HG03558 (cell line): ENCODE data around the gene ABL1.
"Not testable (repeated sequence)": the region's sequence is repeated elsewhere in the genome, so short reads cannot be mapped to it uniquely, and the experiment has no call there.

Source experiments
- ATAC-seq: cut with Tn5 transposase; IDR thresholded peaks from one replicate; pipeline ENCODE4 v1.9.1; 2021; ENCODE audit warnings: moderate number of reproducible peaks; ENCODE audit not compliant: unreplicated experiment; ENCODE audit errors: extremely low read depth

Gene ABL1

DNA sequence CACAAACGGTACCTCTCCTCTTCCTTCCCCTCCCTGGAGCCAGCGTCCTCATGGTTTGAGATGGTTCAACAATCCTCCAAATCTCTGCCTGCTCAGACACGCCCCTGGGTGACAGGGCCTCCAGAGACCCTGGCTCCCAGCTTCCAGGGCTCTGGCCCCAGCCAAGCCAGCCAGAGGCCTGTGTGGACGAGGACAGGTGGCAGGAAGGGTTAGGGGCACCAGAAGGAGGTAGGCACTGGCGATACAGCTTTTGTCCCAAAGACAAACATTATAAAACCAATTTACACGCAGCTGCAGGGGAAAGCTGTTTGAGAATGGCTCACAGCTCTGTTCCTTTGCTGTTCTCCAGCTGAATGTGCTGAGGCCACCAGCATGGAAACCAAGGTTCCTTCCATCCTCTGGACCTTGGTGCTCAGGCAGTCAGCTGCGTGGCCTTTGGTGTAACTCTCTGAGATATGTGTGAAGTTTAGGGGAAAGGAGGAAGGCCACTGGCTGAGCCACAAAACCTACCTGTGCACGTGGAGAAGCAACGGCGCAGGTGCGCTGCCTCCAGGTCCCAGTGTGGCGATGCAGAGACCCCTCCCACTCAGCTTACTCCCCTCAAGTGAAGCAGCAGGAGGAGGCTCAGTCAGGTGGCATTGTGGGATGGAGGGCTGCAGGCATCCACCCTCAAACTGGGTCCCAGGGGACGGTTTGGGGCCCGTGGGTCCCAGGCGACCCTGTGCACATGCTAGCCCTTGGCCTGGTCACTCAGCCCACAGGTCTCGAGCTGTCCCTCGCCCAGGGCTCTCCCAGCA is 65.8 kb downstream of the ABL1 start:
- no peak for ATAC-seq

DNA sequence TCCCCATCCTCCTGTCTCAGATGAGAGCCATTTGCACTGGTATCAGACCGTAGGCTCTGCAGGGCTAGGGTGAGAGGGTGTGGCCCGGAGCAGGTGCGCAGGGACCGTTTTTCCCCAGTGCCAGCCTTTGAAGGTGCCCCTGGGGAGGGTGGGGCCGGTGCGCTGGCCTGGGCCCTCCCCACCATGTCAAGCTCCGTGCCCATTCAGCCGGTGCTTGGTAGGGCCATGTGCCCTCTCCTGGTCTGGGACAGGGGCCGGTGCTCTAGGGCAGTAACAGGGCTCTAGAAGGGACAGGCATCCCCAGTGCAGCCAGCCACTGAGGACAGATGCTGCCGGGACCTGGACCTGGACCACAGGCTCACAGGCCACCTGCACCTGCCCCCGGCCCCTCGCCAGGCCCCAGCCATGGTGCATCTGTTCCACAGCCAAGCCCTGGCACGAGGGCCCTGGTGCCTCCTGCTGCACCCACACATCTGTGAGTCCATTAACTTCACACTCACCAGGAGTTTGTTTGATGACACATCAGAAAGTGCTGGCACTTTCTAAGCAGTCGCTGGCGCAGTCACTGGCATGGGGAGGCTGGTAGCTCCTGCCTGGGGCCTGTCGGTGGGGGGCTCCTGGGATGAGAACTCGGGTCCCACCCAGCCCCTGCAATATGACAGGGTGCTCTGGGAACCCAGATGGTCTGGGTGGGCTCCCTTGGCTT is 66.6 kb downstream of the ABL1 start:
- no peak for ATAC-seq

DNA sequence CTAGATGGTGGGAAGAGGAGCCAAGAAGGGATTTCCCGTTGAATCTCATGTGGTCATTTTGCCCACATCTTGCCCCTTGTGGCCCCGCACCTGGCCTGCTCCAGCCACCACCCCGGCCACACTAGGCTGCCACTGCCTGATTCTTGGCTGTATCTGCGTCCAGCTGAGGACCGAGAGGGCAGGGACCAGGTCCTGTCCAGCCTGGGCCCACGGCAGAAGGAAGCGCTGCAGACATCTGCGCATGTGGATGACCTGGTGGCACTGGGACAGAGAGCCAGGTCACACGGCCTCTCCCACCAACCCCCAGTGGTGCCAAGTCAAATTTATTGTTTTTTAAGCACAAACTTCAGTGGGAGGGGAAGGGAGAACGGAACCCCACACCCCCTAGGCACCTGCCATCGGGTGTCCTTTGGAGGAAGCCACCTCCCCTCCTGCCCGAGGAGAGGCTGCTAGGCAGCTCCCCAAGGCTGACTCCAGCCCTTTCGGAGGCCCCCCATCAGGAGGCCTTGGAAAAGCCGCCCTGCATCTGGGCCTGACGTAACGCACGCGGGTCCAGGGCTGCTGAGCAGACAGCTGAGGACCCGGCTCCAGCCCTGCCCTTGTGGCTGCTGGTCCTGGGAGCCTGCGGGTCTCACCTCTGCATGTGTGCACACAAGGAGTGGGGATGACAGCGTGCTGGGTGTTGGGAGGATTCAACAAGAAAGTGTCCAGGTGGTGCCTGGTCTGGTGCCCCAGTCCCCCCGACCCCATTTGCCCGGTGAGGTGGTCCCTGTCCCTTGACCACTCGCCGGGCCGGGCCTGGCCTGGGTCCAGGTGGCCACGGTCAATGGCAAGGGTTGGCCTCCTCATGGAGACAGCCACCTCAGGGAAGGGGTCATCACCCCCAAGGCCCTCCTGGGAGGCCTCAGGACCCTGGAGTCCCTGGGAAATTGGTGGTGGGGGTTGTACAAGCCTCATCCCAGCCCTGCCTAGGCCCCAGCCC is 67.4 kb downstream of the ABL1 start:
- ATAC-seq, result no peak

DNA sequence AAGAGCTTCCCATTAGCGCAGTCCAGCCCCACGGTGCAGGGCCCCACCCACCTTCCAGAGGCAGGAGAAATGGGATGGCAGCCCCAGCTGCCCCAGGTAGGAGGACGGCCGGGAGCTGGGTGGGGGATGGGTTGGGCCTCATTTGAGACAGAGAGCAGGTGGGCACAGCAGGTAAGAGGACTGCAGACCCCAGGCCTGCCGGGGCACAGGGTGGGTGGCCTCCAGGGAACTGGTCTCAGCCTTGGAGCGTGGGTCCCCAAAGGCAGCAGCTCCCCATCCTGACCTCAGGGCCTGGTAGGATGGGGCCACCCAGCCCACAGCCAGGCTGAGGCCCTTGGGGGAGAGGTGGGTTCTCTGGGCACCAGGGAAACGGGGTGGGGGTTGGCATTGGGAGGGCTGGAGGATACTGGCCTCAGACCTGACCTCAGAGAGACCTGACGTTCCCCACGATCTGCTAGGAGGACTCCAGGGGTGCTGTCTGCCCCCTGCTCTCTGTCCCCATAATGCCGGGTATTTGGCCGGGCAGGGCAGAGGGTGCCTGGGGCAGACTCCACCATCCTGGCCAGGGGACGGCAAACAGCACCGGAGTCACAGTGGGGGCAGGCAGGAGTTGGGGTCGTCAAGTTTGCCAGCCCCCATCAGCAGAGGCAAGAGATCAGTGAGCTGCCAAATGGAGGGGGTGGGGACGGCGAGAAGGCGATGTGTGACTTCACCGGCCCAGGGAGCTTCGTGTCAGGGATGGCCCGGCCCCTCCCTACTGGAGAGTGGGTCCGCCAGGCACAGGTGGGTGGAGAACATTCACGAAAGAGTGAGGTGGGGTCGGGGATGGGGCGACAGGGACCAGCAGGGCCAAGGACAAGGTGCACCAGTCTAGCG is 68.4 kb downstream of the ABL1 start:
- ATAC-seq, result no peak

DNA sequence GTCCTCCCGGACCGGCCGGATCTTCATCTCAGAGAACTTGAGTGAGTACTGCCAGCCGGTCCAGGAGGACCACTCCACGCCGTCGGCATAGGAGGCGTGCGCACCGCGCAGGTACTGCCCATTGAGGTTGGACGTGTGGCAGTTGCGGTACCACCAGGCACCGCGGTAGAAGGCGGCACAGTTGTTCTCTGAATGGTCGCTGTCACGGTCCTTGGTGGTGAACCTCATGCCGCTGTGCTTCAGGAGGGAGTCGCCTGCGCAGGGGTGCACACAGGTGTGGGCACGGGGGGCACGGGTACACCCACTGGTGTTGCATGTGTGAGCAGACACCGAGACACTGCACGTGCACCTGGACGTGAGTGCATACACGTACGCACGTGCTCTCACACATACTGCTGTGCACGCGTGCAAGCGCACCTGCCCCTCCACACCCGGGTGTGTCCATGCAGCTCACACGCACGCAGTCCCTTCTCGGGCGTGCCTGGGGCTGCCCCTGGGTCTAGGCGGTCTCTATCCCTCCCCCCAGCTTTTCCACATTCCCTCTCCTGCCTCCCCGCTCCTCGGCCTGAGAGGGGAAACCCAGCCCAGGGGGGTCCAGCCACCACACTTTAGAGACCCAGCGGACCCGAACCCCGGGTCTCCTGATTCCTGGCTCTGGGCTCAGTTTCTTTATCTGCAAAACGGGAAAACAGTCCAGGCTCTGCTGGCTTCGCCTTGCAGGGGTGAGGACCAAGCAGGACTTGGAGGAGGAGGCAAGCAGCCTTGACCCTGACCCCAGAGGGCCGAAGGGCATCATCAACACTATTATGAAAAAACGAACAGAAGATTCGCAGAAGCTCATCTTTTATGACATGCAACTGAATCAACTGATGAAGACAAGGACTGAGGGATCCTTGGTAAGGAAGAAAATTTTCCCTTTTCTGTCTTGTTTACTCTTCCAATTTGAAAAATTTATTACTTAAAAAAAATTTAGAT is 69.3 kb downstream of the ABL1 start:
- ATAC-seq, result no peak

DNA sequence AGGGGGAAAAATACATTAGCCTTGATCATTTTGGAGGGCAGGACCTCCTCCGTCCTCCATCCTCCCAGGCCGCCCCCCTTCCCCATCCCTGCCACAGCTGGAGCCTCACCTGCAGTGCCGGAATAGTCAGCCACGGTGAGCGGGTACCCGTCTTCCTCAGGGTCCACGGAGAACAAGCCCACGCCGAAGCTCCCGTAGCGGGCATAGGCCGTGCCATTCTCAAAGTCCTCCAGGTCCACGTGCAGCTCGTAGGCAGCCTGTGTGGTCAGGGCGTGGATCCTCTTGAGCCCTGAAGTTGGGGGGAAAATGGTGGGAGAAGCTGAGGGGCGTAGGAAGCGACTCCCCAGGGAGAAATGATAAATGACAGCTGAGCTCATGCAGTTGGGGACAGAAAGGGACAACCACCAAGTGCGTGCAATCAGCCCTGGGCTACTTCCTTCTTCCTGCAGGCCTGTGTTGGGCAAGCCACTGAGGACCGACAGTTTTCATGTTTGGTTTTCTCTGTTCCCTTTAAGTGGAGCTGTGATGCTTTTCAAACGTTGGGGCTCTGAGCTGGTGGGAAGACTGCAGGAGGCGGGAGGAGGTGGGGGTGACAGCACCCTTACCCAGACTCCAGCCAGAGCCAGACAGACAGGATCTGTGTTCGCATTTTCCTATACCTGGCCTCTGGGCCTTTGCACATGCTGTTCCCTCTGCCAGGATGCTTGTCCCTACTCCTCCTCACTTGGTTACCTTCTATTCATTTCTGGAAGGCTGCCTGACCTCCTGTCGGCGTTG is 70.3 kb downstream of the ABL1 start:
- ATAC-seq, result no peak

DNA sequence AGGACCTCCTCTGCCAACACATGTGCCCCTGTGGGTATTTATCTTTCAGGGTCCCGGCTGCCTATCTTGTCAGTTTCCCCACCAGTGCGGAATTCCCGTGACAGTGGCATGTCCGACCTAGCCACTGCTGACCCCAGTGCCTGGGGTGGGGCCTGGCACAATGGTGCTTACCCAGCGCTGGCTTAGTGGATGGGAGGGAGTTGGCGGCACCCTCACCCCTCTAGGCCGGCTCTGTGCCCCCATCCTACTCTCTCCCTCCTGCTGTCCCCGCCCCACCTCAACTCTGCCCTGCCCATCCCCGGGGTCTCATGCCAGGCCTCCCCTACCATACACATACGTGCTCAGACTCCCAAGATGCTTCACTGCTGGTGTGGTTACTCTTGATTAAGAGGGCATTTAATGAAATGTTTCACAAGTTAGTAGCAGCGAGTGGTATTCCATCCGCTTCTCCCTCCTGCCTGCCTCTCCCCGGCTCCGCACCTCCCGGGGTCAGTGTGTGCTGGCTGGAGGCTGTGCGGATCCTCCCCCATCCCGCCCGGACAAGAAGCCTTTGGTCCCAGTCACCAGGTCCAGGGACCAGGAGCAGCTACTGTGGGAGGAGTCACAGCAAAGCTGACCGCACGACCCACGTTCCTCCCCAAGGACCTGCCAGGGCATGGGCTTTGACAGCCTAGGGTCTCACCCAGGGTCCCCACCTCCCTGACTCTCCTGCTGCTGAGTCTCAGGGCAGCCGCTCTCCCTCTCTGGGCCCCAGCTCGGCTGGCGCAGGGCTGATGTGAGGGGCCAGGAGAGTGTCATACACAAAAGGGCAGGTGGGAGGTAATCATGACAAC is 71.1 kb downstream of the ABL1 start:
- no peak for ATAC-seq

DNA sequence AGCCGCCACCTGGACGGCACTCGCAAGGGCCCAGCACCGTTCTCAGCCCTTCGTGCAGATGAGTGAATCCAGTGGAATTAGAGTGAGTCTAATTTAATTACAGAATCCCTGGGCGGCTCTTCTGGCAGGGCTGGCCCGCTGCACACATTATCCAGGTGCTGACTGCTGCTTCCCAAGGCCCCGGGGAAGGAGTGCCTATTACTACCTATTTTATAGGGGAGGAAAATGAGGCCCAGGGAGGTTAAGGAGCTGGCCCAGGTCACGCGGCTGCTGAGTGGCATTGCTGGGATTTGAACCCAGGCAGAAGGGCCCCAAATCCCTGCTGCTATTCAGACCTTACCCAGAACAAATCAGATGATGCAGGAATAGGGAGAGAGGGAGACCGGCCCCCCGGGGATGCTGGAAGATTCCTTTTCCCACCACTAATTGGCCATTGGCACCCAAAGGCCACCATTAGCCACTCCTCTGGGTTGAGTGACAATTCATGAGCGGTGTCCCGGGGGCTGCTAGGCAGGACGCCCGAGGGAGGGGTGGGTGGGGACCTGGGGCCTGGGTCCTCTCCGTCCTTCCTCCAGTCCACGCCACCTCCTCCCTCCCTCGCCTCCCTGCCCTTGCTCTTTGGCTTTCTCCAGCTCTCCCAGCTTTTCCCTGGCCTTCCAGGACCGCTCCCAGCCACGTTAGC is 71.8 kb downstream of the ABL1 start:
- ATAC-seq, result no peak

DNA sequence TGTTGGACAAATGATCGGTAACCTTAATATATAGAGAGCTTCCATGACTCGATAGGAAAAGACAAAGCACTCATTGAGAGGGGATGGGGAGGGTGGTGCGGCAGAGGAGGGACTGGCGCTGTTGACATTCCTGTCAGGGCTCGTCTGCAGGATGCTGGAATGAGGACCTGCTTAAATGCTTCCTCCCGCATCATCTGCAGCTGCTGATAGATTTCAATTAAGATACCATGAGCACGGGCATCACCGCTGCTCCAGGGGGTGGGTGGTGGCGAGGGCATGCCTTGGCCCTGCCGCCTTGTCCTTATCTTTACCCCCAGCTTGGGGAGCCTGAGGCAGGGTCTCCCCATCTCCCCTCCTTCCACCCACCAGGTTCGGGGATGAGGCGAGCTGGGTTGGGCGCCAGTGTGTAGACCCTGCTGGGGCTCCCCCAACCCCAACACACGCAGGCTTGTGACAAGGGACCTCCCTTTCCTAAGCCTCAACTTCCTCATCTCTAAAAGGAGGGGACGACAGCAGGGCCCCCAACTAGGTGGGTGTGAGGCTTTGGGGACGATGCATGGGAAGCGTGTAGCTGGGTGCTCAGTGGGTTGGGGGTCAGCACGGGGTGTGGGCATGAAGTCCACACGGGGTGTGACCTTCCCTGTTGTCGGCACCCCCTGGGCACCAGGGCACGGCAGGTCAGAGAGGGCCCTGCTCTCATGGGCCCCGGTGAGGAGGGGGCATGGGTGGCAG is 73.3 kb downstream of the ABL1 start:
- ATAC-seq, result no peak

DNA sequence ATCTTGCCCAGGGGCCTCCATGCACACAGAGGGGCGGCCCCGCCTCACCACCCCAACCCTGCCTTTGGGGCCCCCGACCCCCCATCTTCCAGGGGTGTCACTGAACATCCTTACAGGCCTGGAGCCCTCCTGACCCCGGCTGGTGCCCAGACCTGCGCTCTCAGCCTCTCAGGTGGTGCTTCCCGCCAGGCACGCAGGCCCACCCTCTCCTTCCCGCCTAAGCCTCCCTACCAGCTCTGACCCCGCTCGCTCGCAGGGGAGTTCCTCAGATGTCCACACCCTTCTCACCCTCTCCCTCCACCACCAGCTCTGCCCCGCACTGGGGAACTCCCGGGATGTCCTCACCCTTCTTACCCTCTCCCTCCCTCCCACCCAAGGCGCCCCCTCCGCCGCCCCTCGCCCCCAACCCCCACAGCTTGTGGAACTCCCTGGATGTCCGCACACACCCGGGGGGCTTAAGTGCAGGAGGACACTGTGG is 73.9 kb downstream of the ABL1 start:
- ATAC-seq, result no peak

DNA sequence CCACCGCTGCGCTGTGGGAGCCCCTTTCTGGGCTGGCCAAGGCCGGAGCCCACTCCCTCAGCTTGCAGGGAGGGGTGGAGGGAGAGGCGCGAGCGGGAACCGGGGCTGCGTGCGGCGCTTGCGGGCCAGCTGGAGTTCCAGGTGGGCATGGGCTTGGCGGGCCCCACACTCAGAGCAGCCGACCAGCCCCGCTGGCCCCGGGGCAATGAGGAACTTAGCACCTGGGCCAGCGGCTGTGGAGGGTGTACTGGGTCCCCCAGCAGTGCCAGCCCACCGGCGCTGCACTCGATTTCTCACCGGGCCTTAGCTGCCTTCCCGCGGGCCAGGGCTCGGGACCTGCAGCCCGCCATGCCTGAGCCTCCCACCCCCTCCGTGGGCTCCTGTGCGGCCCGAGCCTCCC is 75.0 kb downstream of the ABL1 start:
- not testable (repeated sequence) for ATAC-seq

DNA sequence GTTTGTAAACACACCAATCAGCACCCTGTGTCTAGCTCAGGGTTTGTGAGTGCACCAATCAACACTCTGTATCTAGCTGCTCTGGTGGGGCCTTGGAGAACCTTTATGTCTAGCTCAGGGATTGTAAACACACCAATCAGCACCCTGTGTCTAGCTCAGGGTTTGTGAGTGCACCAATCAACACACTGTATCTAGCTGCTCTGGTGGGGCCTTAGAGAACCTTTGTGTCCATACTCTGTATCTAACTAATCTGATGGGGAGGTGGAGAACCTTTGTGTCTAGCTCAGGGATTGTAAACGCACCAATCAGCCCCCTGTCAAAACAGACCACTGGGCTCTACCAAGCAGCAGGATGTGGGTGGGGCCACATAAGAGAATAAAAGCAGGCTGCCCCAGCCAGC is 75.6 kb downstream of the ABL1 start:
- ATAC-seq, result not testable (repeated sequence)

DNA sequence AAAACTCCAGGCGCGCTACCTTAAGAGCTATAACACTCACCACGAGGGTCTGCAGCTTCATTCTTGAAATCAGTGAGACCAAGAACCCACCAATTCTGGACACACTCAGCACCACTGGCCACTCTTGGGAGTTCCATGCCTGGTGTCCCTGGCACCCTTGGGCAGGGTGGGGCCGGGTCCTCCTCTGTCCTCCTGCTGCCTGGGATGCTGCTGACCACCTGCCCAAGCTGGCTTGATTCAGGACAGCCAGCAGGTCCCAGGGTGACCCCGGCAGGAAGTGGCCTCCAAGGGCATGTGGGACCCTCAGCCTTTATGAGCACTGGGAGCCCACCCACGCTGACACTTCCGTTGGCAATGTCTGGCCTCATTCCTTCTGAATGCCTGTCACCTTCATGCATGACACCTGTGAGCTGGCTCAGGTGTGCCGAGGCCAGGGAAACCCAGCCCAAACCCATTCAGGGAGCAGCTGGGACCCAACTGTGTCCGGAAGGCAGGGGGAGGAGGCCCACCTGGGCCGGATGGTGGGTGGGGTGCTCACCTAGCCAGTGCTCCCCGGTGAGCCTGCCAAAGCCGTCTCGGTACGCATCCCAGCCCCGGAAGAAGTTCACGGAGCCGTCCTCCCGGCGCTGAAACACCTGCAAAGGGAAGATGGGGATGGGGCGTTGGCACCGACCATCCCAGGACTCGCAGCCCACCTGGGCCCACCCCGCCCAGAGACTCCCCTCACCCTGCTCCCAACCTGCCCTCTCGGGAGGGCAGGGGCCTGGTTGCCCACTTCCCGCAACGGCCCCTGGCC is 76.4 kb downstream of the ABL1 start:
- no peak for ATAC-seq

DNA sequence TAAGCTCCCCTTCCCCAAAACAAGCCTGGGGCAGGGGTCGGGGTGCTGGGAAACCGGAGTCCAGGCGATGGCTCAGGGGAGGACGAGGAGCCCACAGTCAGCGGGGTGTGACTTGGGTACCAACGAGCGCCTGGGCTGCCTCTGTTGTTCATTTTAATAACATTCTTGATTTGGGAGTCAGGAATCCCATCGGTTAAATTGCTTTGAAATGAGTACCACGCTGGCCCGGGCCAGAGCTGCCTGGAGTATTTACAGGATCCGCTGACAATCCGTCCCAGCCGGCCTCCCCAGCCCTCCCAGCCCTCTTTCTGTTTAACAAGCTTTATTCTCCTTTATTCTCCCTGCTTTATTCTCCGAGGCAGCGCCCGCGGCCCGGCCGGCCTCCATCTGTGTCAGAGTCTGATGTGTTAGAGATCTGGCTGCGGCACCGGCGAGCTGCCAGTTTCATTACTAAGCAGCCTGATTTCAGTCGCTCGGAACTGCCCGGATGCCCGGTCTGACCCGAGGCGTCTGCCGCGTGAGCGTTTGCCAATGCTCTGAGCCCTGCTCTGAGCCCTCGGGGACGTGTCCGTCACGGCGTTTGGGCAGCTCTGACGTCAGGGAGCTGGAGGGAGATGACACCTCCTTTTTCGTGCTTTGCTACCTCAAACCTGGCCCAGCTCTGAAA is 78.0 kb downstream of the ABL1 start:
- ATAC-seq, result no peak
